GM12874 (cell line): Measurements from ENCODE around the gene ANKZF1.

Source experiments
- TF ChIP-seq, protein P1 (sequence below): IDR thresholded peaks from 2 replicates; pipeline ENCODE4 v1.5.1; 2011; ENCODE audit warnings: low read depth, mild to moderate bottlenecking, control low read depth, low read length, moderate library complexity; ENCODE audit not compliant: insufficient read depth

The ANKZF1 gene

DNA sequence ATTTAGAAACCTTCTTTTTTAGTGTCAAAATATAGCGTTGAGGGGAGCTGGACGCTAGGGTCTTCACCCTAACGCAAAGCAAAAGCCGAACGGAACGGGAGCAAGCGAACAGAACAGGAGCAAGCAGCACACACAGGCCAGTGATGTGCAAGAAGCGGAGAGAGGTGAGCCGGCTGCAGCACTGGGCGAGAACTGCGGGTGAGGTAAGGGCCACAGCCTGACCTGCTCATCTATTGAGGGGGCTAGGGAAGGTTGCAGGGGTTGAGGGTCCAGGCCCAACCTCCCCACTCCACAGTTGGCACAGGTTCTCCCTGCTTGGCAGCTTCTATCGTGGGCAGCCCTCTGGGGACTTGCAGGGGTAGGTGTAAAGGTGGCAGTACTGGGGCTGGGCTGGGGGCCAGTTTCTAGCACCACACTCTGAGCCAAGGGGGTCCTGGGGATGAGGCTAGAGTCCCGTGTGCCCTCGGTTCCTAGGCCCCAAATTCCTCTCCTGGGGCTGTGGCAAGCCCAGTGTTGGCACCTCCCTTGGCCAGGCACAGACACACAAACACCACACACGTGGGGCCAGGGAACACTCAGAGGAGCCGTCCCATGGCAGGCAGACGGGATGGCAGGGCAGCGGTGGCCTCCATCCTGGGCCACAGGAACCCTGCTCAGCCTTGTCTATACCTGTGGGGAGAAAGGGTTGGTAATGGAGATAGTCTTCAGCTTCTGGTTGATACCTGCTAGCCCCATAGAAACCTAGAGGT is 9.6 kb upstream of the ANKZF1 start:
- TF ChIP-seq, protein P1, sequence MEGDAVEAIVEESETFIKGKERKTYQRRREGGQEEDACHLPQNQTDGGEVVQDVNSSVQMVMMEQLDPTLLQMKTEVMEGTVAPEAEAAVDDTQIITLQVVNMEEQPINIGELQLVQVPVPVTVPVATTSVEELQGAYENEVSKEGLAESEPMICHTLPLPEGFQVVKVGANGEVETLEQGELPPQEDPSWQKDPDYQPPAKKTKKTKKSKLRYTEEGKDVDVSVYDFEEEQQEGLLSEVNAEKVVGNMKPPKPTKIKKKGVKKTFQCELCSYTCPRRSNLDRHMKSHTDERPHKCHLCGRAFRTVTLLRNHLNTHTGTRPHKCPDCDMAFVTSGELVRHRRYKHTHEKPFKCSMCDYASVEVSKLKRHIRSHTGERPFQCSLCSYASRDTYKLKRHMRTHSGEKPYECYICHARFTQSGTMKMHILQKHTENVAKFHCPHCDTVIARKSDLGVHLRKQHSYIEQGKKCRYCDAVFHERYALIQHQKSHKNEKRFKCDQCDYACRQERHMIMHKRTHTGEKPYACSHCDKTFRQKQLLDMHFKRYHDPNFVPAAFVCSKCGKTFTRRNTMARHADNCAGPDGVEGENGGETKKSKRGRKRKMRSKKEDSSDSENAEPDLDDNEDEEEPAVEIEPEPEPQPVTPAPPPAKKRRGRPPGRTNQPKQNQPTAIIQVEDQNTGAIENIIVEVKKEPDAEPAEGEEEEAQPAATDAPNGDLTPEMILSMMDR: no peak

DNA sequence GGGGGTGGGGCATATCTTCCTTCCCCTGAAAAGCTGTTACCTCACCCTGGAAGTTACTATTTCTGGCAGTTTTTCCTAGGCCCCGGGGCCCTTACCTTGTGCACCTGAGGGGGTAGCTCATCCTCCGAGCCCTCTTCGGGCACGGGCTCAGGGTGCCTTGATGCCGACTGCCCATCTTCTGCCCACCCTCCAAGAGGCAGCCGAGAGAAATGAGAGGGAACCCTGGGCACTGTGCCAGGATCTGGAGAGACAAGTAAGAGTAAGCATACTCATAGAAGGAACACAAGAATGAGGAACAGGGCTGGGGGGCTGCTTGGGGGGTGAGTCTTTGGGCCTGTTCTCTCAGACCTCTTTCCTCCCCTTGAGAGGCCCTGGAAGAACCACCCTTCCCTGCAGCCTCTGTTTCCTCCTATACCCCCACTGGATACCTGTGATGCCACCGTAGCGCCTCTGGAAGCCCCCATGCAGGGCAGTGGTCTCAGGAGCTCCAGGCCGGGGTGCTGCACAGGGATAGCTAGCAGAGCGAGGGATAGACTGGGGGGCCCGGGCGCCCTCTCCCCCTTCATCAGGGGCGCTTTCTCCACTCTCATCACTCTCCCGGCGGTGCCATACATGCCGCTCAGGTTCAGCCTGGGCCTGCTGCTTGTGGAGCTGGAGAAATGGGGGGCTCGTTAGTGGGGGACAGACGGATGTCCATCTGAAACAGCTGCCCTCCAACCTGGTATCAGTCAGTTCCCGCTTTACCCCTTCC is 8.8 kb upstream of the ANKZF1 start:
- TF ChIP-seq, protein P1: no peak

DNA sequence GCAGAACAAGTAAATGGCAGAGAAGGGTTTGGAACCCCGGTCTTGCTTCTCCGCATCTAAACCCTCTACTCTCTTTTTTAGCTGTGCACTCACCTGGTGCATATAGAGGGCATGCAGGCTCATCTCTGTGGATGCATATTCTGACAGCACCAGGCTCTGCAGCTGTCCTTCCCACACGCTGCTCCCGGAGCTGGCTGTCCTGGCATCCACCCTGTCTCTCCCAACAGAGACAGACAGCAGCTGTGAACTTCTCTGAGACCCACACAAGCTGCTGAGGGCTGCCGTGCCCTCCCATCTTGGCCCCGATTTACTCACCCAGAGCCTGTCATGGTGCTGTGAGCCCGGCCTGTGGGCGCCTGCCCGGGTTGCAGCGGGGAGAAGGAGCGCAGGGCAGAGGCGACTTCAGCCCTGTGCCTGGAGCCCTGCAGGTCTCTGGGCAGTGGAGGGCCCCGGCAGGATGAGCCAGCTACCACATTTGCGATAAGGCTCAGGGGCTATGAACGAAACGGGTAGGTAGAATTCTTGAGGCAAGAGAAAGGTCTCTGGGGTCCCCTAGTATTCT is 7.6 kb upstream of the ANKZF1 start:
- TF ChIP-seq, protein P1: no peak

DNA sequence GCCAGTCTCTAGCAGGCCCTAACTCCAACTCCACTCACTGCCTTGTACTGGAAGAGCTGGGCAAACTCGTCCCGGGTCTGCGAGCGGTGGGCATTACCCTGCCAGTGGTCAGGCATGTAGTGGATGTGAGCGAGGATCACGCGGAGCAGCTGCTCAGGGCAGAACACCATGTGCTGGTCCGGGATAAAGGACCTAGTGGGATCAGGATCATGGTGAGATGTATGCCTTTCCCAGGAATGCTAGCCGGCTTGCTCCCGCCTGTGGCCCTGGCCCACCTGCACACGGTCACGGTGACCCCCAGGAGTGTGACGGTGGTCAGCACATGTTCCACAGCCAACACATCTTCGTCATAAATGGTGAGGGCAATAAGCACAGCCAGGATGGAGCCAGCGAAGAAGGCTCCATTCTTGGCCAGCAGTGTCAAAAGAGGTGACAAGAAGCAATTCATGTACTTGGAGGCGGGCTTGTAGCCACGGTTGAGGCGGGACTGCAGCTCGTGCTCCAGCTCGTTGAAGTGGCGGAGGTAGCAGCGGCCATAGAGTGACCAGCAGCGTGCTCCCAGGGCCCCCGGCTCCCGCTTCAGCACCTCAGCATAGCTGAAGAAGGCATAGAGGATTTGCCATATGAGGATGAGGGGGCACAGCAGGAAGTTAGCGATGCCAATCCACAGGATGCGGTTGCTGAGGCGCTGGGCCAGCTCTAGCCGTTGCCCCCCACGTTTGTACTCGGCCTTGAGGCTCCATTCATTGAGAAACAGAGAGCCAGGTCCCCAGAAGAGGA is 5.6 kb upstream of the ANKZF1 start:
- TF ChIP-seq, protein P1: no peak

DNA sequence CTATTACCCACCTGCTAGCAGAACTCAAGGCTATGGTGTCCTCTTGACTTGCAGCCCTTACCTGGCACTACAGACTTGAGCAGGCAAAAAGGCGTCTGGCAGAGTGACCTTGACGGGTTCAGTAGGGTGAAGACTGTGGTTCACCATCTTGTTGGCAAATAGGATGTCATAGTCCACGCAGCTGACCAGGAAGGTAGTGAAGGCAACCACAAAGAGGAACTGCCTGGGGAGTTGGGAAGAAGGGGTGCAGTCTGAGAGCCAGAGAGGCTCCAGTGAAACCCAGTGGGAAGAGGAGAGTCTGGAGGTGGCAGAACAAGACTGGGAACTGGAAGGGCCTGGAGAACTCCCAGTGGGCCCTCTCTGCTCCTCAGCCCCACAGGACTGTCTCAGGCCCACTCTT is 4.3 kb upstream of the ANKZF1 start:
- TF ChIP-seq, protein P1: no peak

DNA sequence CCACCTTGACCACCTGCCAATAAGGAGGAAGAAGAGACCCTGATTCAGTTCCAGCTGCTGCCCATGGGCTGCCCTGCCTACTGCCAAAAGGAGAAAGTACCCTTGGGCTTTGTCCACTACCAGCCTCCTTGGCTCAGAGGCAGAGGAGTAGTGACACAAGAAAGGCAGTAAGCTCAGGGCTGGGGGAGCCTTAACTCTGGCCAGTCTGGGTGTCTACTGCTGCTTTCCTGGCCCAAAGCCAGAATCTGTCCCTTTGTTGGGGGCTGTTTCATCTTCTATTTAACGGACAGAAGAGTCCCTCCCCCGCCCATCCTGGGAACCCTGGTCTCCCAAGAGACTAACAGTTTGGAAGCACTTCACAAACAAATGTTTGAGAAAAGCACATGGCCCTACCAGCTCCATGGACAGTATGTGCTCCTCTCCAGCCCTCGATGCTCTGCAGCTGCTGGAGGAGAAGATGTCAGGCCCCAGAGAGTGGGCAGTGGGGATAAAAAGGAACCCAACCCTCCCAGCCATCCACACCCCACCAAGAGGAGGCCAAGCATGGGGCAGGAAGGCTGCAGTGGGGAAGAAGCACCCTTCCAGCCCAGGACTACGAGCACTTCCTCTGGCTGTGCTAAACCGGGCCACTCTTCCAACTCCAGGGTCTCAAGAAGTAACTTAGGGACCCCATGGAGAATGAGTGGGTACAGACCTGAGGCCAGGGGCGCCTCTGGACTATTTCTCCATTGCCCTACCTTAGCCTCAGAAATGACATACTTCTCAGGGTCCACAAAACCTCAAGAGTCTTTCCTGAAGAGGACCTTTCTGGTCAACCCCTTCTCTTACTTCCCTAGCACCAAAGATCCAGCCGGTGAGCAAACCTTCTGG is 1.3 kb upstream of the ANKZF1 start:
- TF ChIP-seq, protein P1: no peak
